ENCODE measurements around the gene NUP93. TPM values are rescaled to one million over a fixed set of nuclear protein-coding genes. Genes with fewer than 3 reads are reported as not detected.

Gene NUP93
- total and polyA plus RNA-seq, 2 donors from 2014 or later = 34.8 to 48.8 TPM

DNA sequence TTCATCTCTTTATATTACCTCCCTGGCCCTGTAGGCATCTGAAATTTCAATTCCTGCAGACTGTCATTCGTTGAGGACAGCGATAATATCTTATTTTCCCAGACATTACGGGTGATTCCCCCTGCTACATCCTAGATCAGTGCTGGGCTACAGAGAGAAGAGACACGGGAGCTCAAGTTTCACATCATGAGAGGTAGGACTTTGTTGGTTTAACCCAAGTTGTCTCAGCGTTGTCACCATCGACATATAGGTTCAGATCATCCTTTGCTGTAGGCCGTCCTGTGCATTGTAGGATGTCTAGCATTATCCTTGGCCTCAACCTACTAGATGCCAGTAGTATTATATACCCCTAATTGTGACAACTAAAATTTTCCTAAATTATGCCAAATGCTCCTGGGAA, 28.4 kb upstream of the NUP93 start:
- intact Hi-C loops (cut with DNase I) = no loop called here
- FAIRE-seq = no peak

DNA sequence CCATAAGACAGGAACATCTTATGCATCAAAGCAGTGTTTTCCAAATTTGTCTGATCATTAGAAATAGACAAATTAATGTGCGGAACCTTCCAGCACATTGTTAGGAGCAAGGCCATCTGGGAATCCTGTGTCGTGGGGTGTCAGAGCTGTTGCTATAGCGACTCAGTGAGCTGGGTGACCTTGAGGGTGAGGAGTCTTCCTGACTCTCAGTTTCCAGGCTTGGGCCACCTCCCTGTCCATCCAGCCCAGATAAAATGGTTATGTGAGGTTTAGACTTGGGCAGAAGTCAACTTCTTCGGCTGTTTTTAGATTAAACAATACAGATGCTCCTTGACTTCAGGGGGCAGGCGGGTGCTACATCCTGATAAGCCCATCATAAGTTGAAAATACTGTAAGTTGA, 27.1 kb upstream of the NUP93 start:
- intact Hi-C loops (cut with DNase I) = no loop called here

More for the DNA sequence above, 28.4 kb upstream of the NUP93 start:
- peak in 1 of 5 donors; percentile 9 for DNase-seq
- TF ChIP-seq, protein P1, sequence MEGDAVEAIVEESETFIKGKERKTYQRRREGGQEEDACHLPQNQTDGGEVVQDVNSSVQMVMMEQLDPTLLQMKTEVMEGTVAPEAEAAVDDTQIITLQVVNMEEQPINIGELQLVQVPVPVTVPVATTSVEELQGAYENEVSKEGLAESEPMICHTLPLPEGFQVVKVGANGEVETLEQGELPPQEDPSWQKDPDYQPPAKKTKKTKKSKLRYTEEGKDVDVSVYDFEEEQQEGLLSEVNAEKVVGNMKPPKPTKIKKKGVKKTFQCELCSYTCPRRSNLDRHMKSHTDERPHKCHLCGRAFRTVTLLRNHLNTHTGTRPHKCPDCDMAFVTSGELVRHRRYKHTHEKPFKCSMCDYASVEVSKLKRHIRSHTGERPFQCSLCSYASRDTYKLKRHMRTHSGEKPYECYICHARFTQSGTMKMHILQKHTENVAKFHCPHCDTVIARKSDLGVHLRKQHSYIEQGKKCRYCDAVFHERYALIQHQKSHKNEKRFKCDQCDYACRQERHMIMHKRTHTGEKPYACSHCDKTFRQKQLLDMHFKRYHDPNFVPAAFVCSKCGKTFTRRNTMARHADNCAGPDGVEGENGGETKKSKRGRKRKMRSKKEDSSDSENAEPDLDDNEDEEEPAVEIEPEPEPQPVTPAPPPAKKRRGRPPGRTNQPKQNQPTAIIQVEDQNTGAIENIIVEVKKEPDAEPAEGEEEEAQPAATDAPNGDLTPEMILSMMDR (IDR thresholded peaks at IDR 0.05; ENCODE audit: borderline replicate concordance, extremely low read depth, insufficient read depth) = no peak
- H3K9ac ChIP-seq (ENCODE audit: low read length in 3 of 3) = no peak overlapping the region
- H3K4me3 ChIP-seq (ENCODE audit: low read length in 3 of 3) = no peak overlapping the region
- no peaks in the 10 kb centered on the region for H3K36me3 ChIP-seq (ENCODE audit: control insufficient read depth in 2 of 3, insufficient read depth in 3 of 3, low read length in 3 of 3)
- no peaks in the 10 kb centered on the region for H3K9me3 ChIP-seq (ENCODE audit: control insufficient read depth in 2 of 3, insufficient read depth in 1 of 3, low read length in 3 of 3)
- no peaks in the 10 kb centered on the region for H3K4me1 ChIP-seq (ENCODE audit: control insufficient read depth in 2 of 3, insufficient read depth in 2 of 3, low read depth in 1 of 3, low read length in 3 of 3)
- no peaks in the 10 kb centered on the region for H3K27me3 ChIP-seq (ENCODE audit: control insufficient read depth, insufficient read depth, low read length)
- H3K27ac ChIP-seq (ENCODE audit: low read depth in 2 of 2, low read length in 2 of 2) = no peak overlapping the region

DNA sequence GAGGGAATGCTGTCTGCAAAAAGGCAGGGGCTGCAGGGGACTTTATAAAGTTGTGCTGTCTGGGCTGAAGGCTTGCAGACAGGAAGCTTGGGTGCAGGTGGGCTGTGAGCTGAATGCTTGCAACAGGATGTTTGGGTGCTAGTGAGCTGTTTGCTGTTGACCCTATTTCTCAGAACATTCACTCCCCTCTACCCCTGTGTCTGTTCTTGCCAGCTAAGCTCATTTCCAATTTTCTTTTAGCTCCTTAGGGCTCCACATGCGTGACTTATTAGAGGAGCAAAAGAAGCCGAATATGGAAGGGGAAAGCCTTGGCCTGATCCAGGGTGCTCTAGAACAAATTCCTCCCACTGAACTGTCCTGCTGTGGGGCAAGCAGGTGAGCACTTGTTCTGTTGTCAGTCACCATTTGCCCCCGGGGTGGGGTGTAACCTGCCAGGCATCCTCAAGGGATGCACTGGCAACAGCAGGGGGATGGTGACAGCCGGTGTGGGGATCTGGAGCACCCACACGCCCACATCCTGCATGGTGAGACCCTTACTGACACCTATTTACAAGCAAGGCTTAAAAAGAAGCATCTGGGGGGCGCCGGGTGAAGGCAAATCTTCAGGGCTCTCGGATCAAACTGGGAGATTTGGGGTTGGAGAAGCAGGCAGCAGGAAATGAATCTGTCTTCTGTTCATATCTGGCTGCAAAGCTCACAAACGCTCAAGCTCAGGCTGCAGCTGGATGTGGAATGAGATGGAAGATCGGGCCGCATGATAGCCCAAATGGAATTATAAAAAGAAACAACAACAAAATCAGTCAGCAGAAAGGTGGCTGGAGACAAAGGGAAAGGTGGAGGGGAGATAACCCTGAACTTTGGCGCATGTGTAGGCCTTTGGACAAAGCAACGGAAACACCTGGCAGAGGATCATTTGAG, 21.1 kb upstream of the NUP93 start:
- Histone ChIP-seq H3K4me3 (ENCODE audit: low read length in 3 of 3) (no peak overlapping the region), H3K27ac (ENCODE audit: low read depth in 2 of 2, low read length in 2 of 2) (no peak overlapping the region), H3K36me3 (ENCODE audit: control insufficient read depth in 2 of 3, insufficient read depth in 3 of 3, low read length in 3 of 3) (no peaks in the 10 kb centered on the region), H3K9ac (ENCODE audit: low read length in 3 of 3) (no peak overlapping the region), H3K9me3 (ENCODE audit: control insufficient read depth in 2 of 3, insufficient read depth in 1 of 3, low read length in 3 of 3) (no peaks in the 10 kb centered on the region), H3K27me3 (ENCODE audit: control insufficient read depth, insufficient read depth, low read length) (no peaks in the 10 kb centered on the region), H3K4me1 (ENCODE audit: control insufficient read depth in 2 of 3, insufficient read depth in 2 of 3, low read depth in 1 of 3, low read length in 3 of 3) (no peaks in the 10 kb centered on the region)
- DNase-seq (no peak), FAIRE-seq (no peak)
- TF ChIP-seq, protein P1 (IDR thresholded peaks at IDR 0.05; ENCODE audit: borderline replicate concordance, extremely low read depth, insufficient read depth) = no peak
- intact Hi-C loops (cut with DNase I) = no loop called here

More for the DNA sequence above, 27.1 kb upstream of the NUP93 start:
- Histone ChIP-seq H3K27ac (ENCODE audit: low read depth in 2 of 2, low read length in 2 of 2) (no peak overlapping the region), H3K36me3 (ENCODE audit: control insufficient read depth in 2 of 3, insufficient read depth in 3 of 3, low read length in 3 of 3) (no peaks in the 10 kb centered on the region), H3K9ac (ENCODE audit: low read length in 3 of 3) (no peak overlapping the region), H3K4me1 (ENCODE audit: control insufficient read depth in 2 of 3, insufficient read depth in 2 of 3, low read depth in 1 of 3, low read length in 3 of 3) (no peaks in the 10 kb centered on the region), H3K27me3 (ENCODE audit: control insufficient read depth, insufficient read depth, low read length) (no peaks in the 10 kb centered on the region), H3K9me3 (ENCODE audit: control insufficient read depth in 2 of 3, insufficient read depth in 1 of 3, low read length in 3 of 3) (no peaks in the 10 kb centered on the region), H3K4me3 (ENCODE audit: low read length in 3 of 3) (no peak overlapping the region)
- FAIRE-seq (no peak), DNase-seq (no peak)
- TF ChIP-seq, protein P1 (IDR thresholded peaks at IDR 0.05; ENCODE audit: borderline replicate concordance, extremely low read depth, insufficient read depth) = no peak
